A673 (cell line): ENCODE results near the gene GAN. TPM values are rescaled to one million over a fixed set of nuclear protein-coding genes. Genes with fewer than 3 reads are reported as not detected.

Source experiments
- BruUV-seq: library from RNA; stranded (reverse); fragments of 400-500 nt; replicated peaks from 2 replicates; lab custom pipeline; 2021; lab: Mats Ljungman, UMichigan
- CTCF ChIA-PET: fragments of 300-600 bp; sonication (Branson Sonifier 250); formaldehyde crosslinking; loops from one replicate; lab custom pipeline; 2022; ENCODE audit warnings: antibody characterized with exemption; lab: Charles Lee
- POLR2A ChIA-PET: fragments of 300-600 bp; sonication (Branson Sonifier 250); formaldehyde crosslinking; loops from one replicate; lab custom pipeline; 2022; ENCODE audit warnings: antibody characterized with exemption; ENCODE audit not compliant: low non-redundant PET; lab: Charles Lee
- DNase-seq: peaks from one replicate; pipeline ENCODE4 v3.0.0-alpha.2; 2015; ENCODE audit warnings: low spot score
- H3K27ac ChIP-seq: fragments of 200-600 bp; sonication (generic); 2 replicates; pipeline ENCODE4 v1.5.1; 2016; ENCODE audit warnings: mixed run types, low read depth, mild to moderate bottlenecking, mixed read lengths, antibody characterized with exemption, low read length; ENCODE audit not compliant: poor library complexity, severe bottlenecking
- H3K27me3 ChIP-seq: fragments of 200-600 bp; sonication (generic); replicated peaks from 2 replicates; pipeline ENCODE4 v1.6.1; 2017; ENCODE audit warnings: mixed run types, low read depth, mild to moderate bottlenecking, mixed read lengths, antibody characterized with exemption, low read length; ENCODE audit not compliant: insufficient read depth, poor library complexity
- H3K36me3 ChIP-seq: fragments of 200-600 bp; sonication (generic); 2 replicates; pipeline ENCODE4 v1.6.1; 2016; ENCODE audit warnings: mixed run types, mild to moderate bottlenecking, mixed read lengths, antibody characterized with exemption, low read length; ENCODE audit not compliant: insufficient read depth, poor library complexity, severe bottlenecking
- H3K4me1 ChIP-seq: fragments of 200-600 bp; sonication (generic); 2 replicates; pipeline ENCODE4 v1.6.1; 2017; ENCODE audit warnings: mixed run types, mild to moderate bottlenecking, mixed read lengths, antibody characterized with exemption, low read length; ENCODE audit not compliant: insufficient read depth, poor library complexity, severe bottlenecking
- H3K4me3 ChIP-seq: fragments of 200-600 bp; sonication (generic); 2 replicates; pipeline ENCODE4 v1.5.1; 2016; ENCODE audit warnings: low read depth, mixed run types, mild to moderate bottlenecking, mixed read lengths, low read length; ENCODE audit not compliant: poor library complexity, severe bottlenecking
- H3K9me3 ChIP-seq: fragments of 200-600 bp; sonication (generic); 2 replicates; pipeline ENCODE4 v1.6.1; 2016; ENCODE audit warnings: mixed run types, low read depth, mild to moderate bottlenecking, mixed read lengths, antibody characterized with exemption, low read length; ENCODE audit not compliant: poor library complexity, severe bottlenecking
- CTCF ChIP-seq: fragments of 300-800, 200-600 bp; sonication (generic); conservative IDR thresholded peaks from 2 replicates; pipeline ENCODE4 v1.5.1; 2017; ENCODE audit warnings: low read depth, mild to moderate bottlenecking, antibody characterized with exemption, low read length, moderate library complexity, mixed read lengths
- EZH2 ChIP-seq: fragments of 200-600 bp; sonication (generic); IDR thresholded peaks from 2 replicates; pipeline ENCODE4 v1.6.1; 2017; ENCODE audit warnings: borderline replicate concordance, low read depth, mild to moderate bottlenecking, mixed read lengths, antibody characterized with exemption, low read length; ENCODE audit not compliant: poor library complexity, severe bottlenecking
- intact Hi-C: fragments of 100-400 bp; cut with micrococcal nuclease; formaldehyde crosslinking; loops from one replicate; pipeline ENCODE4 v1.10.0; 2022; ENCODE audit not compliant: unreplicated experiment
- total RNA-seq: library from RNA; stranded (reverse); gene quantifications from 2 replicates; pipeline ENCODE4 v1.2.3, GENCODE V29; 2021

The GAN gene
- total RNA-seq, 1 experiment from 2014 or later, result 18.0 TPM

DNA sequence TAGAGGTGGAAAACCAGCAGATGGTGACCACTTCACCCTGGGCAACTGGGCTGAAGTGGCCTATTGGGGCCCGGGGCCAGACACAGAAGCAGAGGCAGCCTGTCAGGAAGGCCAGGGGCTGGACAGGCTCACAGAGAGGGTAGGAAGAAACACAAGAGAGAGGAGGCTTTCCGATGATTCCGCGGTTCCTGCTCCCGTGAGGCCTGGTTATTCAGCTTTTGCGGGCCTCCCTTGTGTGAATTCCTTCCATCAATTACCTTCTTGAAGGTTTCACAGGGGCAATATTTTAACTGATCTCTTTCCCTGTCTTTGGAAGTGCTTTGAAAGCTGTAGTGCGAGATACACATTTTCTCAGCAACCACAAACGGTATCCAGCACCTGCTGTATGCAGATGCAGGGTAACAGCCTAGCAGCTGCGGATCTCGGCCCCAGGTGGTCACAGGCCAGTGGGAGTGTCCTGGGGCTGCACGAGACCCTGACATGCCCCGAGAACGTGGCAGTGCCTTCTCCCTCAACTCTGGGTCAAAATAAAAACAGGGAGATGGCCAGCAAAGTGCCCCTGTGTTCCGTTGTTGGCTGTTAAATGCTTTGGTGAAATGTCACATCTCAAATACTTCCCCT lies 118.3 kb downstream of the GAN start:
- intact Hi-C loops, result no loop called here
- Histone ChIP-seq H3K36me3 (no peaks in the 10 kb centered on the region), H3K4me1 (no peaks in the 10 kb centered on the region), H3K9me3 (no peaks in the 10 kb centered on the region), H3K27ac (no peak overlapping the region), H3K4me3 (no peak overlapping the region), H3K27me3 (no peaks in the 10 kb centered on the region)
- no TSS peak for BruUV-seq
- ChIA-PET CTCF (no interaction called here), POLR2A (interaction anchor here (0.6 kb wide), 1 partner anchor 455 kb away, joined by 6 read pairs; no protein-coding TSS in a partner anchor)
- no peak for TF ChIP-seq EZH2
- TF ChIP-seq CTCF, result no peak
- no peak for DNase-seq

DNA sequence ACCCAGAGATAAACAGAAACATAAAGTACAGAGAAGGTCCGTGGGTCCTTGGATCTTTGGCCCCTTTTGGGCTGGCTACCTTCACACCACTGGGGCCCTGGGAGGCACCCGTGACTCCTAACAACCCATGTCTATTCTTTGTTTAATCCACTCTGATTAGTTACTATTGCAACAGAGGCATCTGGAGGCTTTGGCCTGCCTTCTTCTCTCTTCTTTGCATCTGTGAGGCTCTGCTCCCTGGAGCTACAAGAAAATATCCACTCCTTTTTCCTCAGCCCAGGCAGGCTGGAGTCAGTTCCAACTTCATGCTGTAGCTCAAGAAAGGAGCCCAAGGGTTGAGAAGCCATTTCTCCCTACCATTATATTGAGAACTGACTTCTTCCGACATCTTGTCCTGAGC lies 120.3 kb downstream of the GAN start:
- BruUV-seq, result no TSS peak
- Histone ChIP-seq H3K36me3 (no peaks in the 10 kb centered on the region), H3K4me1 (no peaks in the 10 kb centered on the region), H3K9me3 (no peaks in the 10 kb centered on the region), H3K27ac (no peak overlapping the region), H3K27me3 (peaks cover 5% of the 10 kb centered on the region), H3K4me3 (no peak overlapping the region)
- ChIA-PET CTCF (no interaction called here), POLR2A (no interaction called here)
- intact Hi-C loops, result no loop called here
- TF ChIP-seq EZH2, result no peak
- no peak for TF ChIP-seq CTCF
- DNase-seq, result no peak

- Histone ChIP-seq H3K27ac (no peak overlapping the region), H3K27me3 (peaks cover 10% of the 10 kb centered on the region), H3K4me3 (no peak overlapping the region), H3K9me3 (no peaks in the 10 kb centered on the region), H3K4me1 (no peaks in the 10 kb centered on the region), H3K36me3 (no peaks in the 10 kb centered on the region)
- ChIA-PET POLR2A (no interaction called here), CTCF (no interaction called here)
- no TSS peak for BruUV-seq
- TF ChIP-seq CTCF (no peak), EZH2 (no peak)
- intact Hi-C loops, result no loop called here
- no peak for DNase-seq
These were observed 120.8 kb downstream of the GAN start for GRCh38 chr16:81435567-81435966.
